Activated CD4-positive, alpha-beta T cell treated with anti-CD3 and anti-CD28 coated beads, Interleukin-2, Interleukin-4, amounts not matched to agents 100 ng/mL and 50 ng/mL, durations not matched to agents 16 hours and 8 hours (primary cell): ENCODE measurements around the gene ITLN1.
"Not testable (repeated sequence)": the region's sequence is repeated elsewhere in the genome, so short reads cannot be mapped to it uniquely, and the experiment has no call there.

Experiments used
- DNase-seq: peaks from one replicate; pipeline ENCODE4 v3.0.0-alpha.2; 2020; ENCODE audit warnings: low spot score

ITLN1 gene

DNA sequence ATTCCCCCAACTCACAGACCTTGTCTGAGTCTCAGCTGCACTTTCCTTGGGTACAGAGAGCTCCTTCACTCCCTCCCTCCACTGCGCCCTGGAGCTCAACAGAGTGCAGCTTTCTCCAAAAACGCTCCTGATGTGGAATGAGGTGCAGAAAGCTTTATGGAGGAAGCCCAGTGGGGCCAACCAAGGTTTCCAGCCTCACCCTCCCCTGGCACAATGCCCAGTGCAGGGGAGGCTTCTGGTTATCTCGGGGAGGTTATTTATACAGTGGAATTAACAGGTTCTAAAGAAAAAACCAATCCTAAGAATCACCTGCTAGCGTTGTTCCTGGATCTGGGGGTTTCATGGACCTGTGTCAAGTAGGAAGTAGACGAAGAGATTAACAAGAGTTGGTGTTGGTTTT, at the start of gene ITLN1:
TSS of gene ITLN1 (minus strand) at position 139 of the 400 bp plus-strand sequence. CDS start 303 bp downstream, outside the sequence.
- DNase-seq: no peak

DNA sequence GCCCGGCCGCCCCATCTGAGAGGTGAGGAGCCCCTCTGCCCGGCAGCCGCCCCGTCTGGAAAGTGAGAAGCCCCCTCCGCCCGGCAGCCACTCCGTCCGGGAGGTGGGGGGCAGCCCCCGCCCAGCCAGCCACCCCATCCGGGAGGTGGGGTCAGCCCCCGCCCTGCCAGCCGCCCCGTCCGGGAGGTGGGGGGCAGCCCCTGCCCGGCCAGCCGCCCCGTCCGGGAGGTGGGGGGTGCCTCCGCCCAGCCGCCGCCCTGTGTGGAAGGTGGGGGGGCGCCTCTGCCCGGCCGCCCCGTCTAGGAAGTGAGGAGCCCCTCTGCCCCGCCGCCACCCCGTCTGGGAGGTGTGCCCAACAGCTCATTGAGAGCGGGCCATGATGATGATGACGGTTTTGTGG, 48.3 kb upstream of the ITLN1 start:
- not testable (repeated sequence) for DNase-seq

GRCh38 chr1:160925652-160926244, 40.8 kb upstream of the ITLN1 start:
- DNase-seq: no peak

- no peak for DNase-seq
Measured at GRCh38 chr1:160924791-160925651, 40.0 kb upstream of the ITLN1 start.

DNA sequence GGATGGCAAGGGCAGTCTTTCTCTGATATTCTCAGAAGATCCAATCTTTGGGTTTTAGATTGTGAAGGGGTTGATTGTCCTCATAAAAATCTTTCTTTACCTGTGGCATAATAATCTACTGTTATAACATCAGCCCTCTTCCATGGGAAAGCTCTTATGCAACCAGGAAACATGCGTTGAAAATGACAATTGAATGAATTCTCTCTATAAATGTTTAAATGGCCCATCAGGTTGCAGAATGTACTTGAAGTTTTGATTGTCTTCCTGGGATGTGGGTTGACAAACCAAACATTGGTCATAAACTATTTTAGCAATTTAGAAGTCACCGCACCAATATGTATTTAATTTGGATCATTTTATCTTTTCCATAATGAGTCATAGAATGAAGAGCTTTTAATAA, 31.7 kb upstream of the ITLN1 start:
- DNase-seq: no peak

DNA sequence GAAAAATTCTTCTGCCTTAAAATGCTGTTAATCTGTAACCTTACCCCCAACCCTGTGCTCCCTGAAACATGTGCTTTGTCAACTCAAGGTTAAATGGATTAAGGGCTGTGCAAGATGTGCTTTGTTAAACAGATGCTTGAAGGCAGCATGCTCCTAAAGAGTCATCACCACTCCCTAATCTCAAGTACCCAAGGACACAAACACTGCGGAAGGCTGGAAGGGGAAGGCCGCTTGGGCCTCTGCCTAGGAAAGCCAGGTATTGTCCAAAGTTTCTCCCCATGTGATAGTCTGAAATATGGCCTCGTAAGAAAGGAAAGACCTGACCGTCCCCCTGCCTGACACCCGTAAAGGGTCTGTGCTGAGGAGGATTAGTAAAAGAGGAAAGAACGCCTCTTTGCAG, 28.2 kb upstream of the ITLN1 start:
- DNase-seq: not testable (repeated sequence)

- DNase-seq: no peak
Measured at GRCh38 chr1:160911925-160912324, 26.9 kb upstream of the ITLN1 start.

- DNase-seq: no peak
Measured at GRCh38 chr1:160911441-160911840, 26.5 kb upstream of the ITLN1 start.

DNA sequence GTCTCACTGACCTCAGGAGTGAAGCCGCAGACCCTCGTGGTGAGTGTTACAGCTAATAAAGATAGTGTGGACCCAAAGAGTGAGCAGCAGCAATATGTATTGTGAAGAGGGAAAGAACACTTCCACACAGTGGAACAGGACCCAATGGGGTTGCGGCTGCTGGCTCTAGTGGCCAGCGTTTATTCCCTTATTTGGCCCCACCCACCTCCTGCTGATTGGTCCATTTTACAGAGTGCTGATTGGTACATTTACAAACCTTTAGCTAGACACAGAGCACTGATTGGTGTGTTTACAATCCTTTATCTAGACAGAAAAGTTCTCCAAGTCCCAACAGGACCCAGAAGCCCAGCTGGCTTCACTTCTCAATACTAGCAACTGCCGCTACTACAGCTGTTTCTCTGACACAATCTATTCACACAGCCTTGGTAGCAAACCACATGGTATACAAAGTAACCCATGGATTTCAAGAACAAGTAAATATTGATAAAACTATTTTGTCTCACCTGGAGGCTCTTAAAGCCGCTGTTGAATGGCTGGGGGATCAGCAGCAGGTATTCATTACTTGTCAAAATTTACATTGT, 25.3 kb upstream of the ITLN1 start:
- no peak for DNase-seq

GRCh38 chr1:160907976-160908375, 23.0 kb upstream of the ITLN1 start:
- no peak for DNase-seq

GRCh38 chr1:160905617-160905989, 20.6 kb upstream of the ITLN1 start:
- no peak for DNase-seq

GRCh38 chr1:160904783-160905616, 20.0 kb upstream of the ITLN1 start:
- no peak for DNase-seq

GRCh38 chr1:160902251-160902650, 17.3 kb upstream of the ITLN1 start:
- not testable (repeated sequence) for DNase-seq

- DNase-seq: no peak
Measured at GRCh38 chr1:160901768-160902167, 16.8 kb upstream of the ITLN1 start.

- not testable (repeated sequence) for DNase-seq
Measured at GRCh38 chr1:160900683-160901082, 15.7 kb upstream of the ITLN1 start.

GRCh38 chr1:160894368-160895135, 9.6 kb upstream of the ITLN1 start:
- DNase-seq: not testable (repeated sequence)

DNA sequence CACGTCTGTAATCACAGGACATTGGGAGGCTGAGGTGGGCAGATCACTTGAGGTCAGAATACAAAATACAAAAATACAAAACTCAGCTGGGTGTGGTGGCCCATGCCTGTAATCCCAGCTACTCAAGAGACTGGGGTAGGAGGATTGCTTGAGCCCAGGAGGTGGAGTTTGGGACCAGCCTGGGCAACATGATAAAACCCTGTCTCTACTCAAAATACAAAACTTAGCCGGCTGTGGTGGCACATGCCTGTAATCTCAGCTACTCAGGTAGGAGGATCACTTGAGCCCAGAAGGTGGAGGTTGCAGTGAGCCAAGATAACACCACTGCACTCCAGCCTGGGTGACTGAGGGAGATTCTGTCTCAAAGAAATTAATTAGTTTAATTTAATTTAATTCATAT, 6.5 kb upstream of the ITLN1 start:
- DNase-seq: no peak

- no peak for DNase-seq
Measured at GRCh38 chr1:160888926-160889325, 3.9 kb upstream of the ITLN1 start.

DNA sequence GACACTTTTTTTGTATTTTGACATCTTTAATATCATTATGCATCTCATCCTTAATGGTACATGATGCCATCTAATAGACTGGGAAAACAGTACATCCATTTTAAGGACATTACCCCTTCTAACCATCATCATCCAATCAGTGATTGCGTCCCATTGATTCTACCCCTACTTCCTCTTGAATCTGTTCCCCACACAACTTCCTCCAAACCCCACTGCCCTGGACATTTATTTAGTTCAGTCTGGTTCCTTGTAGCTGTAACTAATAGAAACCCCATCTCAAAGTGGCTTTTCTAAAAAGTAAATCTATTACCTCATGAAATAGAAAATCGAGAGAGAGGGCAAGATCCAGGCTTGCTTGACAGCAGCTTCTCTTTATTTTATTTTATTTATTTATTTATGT, 2.1 kb upstream of the ITLN1 start:
- no peak for DNase-seq

- no peak for DNase-seq
Measured at GRCh38 chr1:160884579-160884978, 401 bp downstream of the ITLN1 start.
